ENCODE results near the gene APOH.
A peak's percentile ranks its signal among the peaks of the same experiment; 100 is the strongest.

Gene APOH

DNA sequence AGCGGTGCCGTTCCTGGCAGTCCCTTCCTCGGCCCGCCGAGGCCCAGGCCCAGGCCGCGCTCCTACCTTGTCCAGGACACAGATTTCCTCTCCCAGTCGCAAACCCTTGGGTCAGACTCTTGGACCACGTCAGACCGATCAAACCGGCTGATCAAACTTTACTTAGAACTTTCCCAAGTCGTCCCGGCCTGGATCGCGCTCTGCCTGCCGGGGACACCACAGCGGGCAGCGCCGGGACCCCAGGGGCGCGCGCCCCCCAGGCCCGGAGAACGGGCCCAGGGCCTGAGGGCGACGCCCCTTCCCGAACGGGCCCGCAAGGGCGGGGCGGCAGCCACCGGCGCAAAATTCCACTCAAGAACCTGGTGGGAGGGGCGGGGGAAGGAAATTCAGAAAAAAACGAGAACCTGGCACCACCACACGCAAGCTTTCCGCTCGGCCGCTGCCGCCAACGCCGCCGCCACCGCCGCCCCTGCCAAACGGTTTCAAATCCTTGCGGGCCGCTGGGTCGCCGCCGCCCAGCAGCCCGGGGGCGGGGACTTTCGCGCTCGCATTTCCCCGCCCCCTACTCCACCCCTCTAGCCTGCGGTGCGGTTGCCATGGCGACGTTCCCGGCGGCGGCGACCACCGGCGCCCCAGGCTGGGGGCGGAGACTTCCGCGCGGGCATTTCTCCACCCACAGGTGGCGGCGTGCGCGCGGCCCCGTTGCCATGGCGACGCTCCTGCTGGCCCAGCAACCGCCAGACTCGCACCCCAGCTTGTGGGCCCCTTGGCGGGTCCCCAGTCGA is 37.4 kb downstream of the APOH start, which contains the start of gene CEP112:
TSS of gene CEP112 (minus strand) at position 541 of the 785 bp plus-strand sequence.
- peak; percentile 86 for DNase-seq (ENCODE audit: low read depth)

DNA sequence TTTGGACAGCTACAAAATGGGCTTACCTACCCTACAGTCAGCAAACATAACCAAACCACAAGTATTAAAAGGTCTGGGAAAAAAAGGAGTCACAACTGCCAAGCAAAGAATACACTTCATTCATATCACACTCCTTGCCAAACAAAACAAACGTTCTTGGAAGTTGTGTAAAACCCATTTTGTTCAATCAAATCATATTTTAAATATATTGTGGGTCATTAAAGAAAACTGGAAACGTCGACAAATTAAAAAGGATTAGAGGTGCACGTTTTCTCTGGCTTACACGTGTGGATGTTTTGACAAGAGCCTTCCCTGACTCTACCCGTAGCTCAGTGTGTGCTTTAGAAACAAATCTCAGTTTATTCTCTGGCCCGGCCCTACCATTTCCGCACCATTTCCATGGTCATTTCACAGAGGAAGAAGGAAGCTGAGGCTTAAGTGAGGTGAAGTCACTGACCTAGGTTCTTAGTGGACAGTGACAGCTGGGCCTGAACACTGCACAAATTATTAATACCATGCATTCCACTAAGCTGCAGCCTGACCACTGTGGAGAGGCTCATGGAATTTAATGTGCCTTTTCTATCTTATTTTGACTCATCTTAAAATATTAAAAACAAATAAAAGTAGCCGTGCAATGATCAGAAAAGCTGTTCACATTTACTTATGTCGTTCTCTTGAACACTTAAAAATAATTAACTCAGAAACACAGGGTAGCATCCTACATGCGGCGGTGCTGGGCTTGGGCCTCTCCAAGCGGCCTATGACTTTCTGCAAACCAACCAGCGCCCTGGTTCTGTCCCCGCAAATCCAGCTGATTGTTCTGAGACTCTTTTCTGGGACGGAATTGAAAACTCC is 38.2 kb downstream of the APOH start:
- DNase-seq (ENCODE audit: low read depth) = no peak

- no peak for DNase-seq (ENCODE audit: low read depth)
Measured at GRCh38 chr17:66187718-66188117, 41.5 kb downstream of the APOH start.

- DNase-seq (ENCODE audit: low read depth) = no peak
Measured at GRCh38 chr17:66185862-66186261, 43.4 kb downstream of the APOH start.

- no peak for DNase-seq (ENCODE audit: low read depth)
Measured at GRCh38 chr17:66184392-66184791, 44.8 kb downstream of the APOH start.

- no peak for DNase-seq (ENCODE audit: low read depth)
Measured at GRCh38 chr17:66183529-66183928, 45.7 kb downstream of the APOH start.

DNA sequence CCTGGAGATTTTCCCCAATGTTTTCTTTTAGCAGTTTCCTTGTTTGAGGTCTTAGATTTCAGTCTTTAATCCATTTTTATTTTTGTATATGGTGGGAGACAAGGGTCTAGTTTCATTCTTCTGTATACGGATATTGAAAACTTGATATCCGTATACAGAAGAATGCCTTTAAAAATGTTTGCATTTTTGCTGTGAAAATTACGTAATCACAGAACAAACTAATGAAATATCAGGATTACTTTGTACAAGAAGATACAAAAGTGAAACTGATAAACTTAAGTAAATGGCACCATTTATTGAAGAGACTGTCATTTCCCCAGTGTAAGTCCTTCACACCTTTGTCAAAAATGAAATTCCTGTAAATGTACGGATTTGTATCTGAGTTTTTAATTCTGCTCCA is 50.6 kb downstream of the APOH start:
- DNase-seq (ENCODE audit: low read depth) = no peak

GRCh38 chr17:66177048-66177447 is 52.2 kb downstream of the APOH start:
- no peak for DNase-seq (ENCODE audit: low read depth)

DNA sequence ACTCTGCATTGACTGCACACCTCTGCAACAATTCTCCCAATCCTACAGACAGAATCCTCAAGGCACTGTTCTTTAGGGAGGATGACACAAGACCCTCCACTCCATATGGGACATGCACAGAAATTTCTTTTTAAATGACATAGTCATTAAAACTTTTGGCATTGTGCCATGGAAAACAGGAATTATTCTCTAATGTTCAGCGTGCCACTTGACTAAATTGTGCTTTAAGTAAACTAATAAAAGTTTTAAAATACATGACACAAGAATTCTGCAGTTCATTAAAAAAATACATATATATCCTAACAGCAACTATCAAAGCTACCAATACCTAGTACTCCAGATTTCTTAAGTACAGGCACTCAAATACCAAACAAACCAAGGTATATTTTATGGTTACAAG is 53.3 kb downstream of the APOH start:
- no peak for DNase-seq (ENCODE audit: low read depth)

DNA sequence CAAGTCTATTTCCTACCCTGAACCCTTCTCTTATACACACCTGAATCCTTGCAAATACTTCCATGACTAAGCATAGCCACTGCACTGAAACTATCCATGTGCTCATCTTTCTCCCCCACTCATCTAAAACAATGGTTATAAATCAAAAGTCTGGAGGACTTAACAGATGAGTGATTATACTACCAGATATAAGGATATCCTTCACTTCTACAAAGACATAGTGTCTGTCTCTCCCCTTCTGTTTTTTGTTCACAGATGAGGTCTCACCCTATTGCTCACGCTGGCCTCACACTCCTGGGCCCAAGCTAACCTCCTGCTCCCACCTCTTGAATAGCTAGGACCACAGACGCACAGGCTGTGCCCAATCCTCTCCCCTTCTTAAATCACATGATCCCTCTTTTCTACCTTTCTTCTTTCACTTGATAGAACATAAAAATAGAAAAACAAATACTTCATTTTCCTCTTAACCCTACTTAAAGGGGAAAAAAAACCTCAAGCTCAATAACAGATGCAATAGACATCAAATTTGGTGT is 56.5 kb downstream of the APOH start:
- no peak for DNase-seq (ENCODE audit: low read depth)

- no peak for DNase-seq (ENCODE audit: low read depth)
Measured at GRCh38 chr17:66172144-66172543, 57.1 kb downstream of the APOH start.

GRCh38 chr17:66171692-66172091 is 57.5 kb downstream of the APOH start:
- DNase-seq (ENCODE audit: low read depth) = no peak

DNA sequence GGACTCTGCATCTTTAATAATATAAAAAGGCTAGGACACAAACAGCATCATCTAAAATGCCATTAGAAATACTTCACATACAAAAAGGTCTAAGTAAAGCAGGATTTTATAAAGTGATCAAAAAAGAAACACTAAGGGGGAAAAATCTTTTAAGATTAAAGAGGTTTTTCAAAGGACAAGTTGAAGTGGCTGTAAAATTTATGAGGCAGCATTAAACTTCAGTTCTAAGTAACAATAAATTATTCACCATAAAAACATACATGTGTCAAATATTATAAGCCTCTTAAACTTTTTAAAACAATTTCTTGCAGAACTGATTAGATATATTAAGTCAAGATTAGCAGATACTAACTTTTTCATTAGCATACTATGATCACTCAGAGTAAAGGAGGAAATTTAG is 58.0 kb downstream of the APOH start:
- DNase-seq (ENCODE audit: low read depth) = no peak

DNA sequence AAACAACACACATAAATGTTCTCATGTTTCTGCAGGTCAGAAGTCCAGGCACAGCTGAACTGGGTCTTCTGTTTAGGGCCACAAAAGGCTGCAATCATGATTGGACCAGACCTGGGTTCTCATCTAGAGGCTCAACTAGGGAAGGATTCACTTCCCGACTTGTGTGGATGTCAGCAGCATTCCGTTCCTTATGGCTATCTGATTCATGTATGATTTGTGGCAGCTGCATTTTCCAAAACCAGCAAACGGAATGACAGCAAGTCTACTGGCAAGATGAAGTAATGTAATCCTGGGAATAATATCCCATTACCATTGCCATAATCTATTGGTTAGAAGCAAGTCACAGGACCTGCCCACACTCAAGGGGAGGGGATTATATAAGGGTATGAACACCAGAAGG is 59.4 kb downstream of the APOH start:
- DNase-seq (ENCODE audit: low read depth) = no peak

GRCh38 chr17:66167189-66167815 is 61.9 kb downstream of the APOH start:
- no peak for DNase-seq (ENCODE audit: low read depth)

GRCh38 chr17:66165537-66166123 is 63.6 kb downstream of the APOH start:
- DNase-seq (ENCODE audit: low read depth) = no peak

Measured in T-helper 22 cell (primary cell).